IPS DF 4.7 (cell line): ENCODE data around the gene OR4C6.

Experiments used
- DNase-seq: peaks from one replicate; pipeline ENCODE4 v3.0.0-alpha.2; 2013; ENCODE audit warnings: low spot score; ENCODE audit errors: extremely low read depth

Gene OR4C6

GRCh38 chr11:55661901-55662300 lies at the start of gene OR4C6:
Gene OR4C6 (plus strand): TSS chr11:55662201. CDS start chr11:55665167, 2,966 bp downstream.
- no peak for DNase-seq

DNA sequence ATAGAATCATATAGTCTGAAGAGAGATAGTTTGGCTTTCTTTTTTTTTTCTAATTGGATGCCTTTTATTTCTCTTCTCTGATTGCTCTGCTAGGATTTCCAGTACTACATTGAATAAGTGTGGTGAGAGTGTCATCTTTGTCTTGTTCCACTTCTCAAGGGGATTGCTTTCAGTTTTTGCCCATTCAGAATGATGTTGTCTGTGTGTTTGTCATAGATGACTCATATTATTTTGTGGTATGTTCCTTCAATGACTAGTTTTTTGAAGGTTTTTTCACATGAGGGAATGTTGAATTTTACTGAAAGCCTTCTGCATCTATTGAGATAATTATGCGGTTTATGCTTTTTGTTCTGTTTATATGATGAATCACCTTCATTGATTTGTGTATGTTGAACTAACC lies 37.5 kb upstream of the OR4C6 start:
- no peak for DNase-seq

DNA sequence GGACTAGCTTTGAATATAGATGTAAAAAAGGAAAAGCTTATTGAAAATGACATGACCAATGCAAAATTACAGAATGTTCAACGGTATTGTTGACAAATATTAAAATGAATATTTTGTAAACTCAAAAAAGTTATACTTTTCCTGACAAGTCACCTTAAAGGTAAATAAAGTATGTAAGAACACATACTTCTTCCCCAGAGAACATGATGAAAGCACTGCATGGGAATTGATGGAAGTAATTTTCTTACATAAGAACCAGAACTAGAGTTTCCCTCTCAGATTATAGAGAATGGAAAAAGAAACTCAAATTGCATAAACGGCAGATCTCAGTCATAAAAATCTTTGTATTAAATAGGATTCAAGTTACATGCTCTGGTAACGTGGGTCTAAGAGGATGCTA lies 27.2 kb upstream of the OR4C6 start, which contains the start of gene OR4P4:
Gene OR4P4, plus strand, starts transcription at position 301 of the 400 bp plus-strand sequence.
- DNase-seq: no peak

GRCh38 chr11:55648027-55648426 lies 14.0 kb upstream of the OR4C6 start, which contains the start of gene OR4S2:
Gene OR4S2 (plus strand): TSS chr11:55648327. CDS start chr11:55650904, 2,577 bp downstream.
- DNase-seq: no peak

DNA sequence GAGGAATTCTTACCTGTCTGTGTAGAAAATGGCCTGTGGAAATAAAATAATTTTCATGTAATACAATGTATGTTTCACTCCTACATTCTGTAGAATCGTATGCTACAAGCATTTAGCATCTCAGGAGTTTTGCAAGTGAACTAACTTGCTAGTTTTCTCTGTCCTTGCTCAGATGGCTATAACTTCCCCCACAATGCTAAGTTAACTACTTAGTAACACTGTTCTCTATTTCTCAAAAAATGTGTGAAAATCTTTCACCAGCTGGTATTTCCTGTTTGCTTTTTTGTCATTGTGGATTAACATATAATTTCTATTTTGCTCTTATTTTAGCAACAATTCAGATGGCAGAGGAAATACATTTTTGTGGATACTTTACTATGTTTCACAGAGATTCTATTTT lies 9.4 kb upstream of the OR4C6 start:
- no peak for DNase-seq

- no peak for DNase-seq
These were observed 6.9 kb upstream of the OR4C6 start for GRCh38 chr11:55655096-55655495.

GRCh38 chr11:55658031-55658573 lies 3.9 kb upstream of the OR4C6 start:
- no peak for DNase-seq

- DNase-seq: no peak
These were observed 3.4 kb upstream of the OR4C6 start for GRCh38 chr11:55658608-55659007.

- no peak for DNase-seq
These were observed 7.4 kb downstream of the OR4C6 start for GRCh38 chr11:55669376-55669775.

- DNase-seq: no peak
These were observed 11.9 kb downstream of the OR4C6 start for GRCh38 chr11:55673860-55674259.

- no peak for DNase-seq
These were observed 35.8 kb downstream of the OR4C6 start for GRCh38 chr11:55697817-55698216.

DNA sequence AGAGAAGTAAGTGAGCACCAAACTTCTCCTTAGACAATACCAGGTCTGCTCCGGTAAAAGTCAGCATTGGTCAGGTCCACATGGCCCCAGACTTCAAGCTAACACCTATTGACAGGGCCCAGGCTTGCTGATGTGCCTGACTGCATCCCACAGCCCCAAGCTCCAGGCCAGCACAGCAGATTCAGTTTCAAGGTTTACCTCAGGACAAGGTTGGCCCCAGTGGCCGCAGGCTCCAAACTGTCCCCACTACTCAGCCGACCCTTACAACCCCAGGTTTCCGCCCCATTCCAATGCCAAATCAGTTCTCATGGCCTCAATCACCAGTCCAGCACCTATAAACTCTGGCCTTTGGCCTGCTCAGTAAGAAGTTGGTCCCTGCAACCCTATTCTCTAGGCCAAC lies 39.4 kb downstream of the OR4C6 start:
- DNase-seq: no peak

DNA sequence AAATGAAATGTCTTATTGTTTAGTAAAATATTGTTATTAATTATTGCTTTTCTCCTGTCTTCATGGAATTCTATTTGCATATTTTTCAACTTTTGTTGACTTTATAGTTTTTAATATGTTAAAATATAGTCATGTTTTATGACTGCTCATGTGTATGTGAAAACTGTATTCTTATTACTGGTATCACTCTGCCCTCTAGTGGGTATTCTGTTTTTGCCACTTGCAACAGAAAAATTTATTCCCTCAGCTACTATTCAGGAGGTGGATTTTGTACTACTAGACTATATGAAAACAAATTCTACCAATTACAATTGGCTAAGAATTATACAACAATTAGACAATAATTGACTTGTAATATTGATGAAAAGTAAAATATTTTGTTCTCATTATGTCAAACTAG lies 45.0 kb downstream of the OR4C6 start:
- DNase-seq: peak; percentile 0

DNA sequence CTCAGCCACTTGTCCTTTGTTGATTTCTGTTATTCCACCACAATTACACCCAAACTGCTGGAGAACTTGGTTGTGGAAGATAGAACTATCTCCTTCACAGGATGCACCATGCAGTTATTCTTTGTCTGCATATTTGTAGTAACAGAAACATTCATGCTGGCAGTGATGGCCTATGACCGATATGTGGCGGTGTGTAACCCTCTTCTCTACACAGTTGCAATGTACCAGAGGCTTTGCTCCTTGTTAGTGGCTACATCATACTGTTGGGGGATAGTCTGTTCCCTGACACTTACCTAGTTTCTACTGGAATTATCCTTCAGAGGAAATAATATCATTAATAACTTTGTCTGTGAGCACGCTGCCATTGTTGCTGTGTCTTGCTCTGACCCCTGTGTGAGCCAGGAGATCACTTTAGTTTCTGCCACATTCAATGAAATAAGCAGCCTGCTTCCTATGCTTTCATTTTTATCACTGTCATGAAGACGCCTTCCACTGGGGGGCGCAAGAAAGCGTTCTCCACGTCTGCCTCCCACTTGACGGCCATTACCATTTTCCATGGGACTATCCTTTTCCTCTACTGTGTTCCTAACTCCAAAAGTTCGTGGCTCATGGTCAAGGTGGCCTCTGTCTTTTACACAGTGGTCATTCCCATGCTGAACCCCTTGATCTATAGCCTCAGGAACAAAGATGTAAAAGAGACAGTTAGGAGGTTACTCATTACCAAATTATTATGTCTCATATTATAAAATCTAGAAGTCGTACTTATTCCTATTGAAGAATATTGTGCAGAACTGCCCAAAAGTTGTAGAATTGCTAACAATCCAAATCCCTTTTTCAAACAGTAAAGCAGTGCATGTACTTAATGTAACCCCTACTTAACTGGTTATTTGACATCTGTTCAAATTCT lies 53.2 kb downstream of the OR4C6 start:
- DNase-seq: peak; percentile 22
